Measurements from ENCODE around the gene RTRAF. TPM values are rescaled to one million over a fixed set of nuclear protein-coding genes. Genes with fewer than 3 reads are reported as not detected.

RTRAF gene
- total RNA-seq, 1 donor from 2014 or later: 178 TPM

- Mint-ChIP-seq H3K27me3 (ENCODE audit: unreplicated experiment) (no peaks in the 10 kb centered on the region), H3K4me3 (ENCODE audit: unreplicated experiment) (no peak overlapping the region), H3K36me3 (ENCODE audit: unreplicated experiment) (peaks cover 5% of the 10 kb centered on the region), H3K4me1 (ENCODE audit: low read depth, unreplicated experiment) (peaks cover 1% of the 10 kb centered on the region), H3K27ac (ENCODE audit: unreplicated experiment) (no peak overlapping the region), H3K9me3 (ENCODE audit: unreplicated experiment) (peaks cover 2% of the 10 kb centered on the region)
- no peak for DNase-seq
- TF ChIP-seq, protein P1, sequence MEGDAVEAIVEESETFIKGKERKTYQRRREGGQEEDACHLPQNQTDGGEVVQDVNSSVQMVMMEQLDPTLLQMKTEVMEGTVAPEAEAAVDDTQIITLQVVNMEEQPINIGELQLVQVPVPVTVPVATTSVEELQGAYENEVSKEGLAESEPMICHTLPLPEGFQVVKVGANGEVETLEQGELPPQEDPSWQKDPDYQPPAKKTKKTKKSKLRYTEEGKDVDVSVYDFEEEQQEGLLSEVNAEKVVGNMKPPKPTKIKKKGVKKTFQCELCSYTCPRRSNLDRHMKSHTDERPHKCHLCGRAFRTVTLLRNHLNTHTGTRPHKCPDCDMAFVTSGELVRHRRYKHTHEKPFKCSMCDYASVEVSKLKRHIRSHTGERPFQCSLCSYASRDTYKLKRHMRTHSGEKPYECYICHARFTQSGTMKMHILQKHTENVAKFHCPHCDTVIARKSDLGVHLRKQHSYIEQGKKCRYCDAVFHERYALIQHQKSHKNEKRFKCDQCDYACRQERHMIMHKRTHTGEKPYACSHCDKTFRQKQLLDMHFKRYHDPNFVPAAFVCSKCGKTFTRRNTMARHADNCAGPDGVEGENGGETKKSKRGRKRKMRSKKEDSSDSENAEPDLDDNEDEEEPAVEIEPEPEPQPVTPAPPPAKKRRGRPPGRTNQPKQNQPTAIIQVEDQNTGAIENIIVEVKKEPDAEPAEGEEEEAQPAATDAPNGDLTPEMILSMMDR (IDR thresholded peaks at IDR 0.05; ENCODE audit: partially characterized antibody, unreplicated experiment): no peak
Measured at GRCh38 chr14:51972566-51972965, 16.8 kb upstream of the RTRAF start.

DNA sequence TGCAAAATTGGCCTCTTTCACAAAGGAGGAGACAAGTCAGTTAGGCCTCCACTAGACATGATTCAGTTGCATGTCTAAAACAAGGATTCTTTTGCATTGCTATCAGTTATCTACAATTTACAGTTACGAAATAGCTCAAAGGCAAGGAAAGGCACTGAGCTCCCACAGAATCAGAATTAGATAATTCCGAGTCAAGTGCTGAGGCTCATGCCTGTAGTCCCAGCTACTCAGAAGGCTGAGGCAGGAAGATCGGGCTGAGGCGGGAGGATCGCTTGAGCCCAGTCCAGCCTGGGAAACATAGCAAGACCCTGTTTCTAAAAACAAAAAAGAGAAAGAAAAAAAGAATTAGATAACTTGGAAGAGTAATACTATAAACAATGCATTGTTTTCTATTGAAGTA, 12.3 kb upstream of the RTRAF start:
- Mint-ChIP-seq H3K4me3 (ENCODE audit: unreplicated experiment) (no peak overlapping the region), H3K36me3 (ENCODE audit: unreplicated experiment) (peaks cover 5% of the 10 kb centered on the region), H3K9me3 (ENCODE audit: unreplicated experiment) (no peaks in the 10 kb centered on the region), H3K27me3 (ENCODE audit: unreplicated experiment) (peaks cover 2% of the 10 kb centered on the region), H3K27ac (ENCODE audit: unreplicated experiment) (no peak overlapping the region), H3K4me1 (ENCODE audit: low read depth, unreplicated experiment) (no peaks in the 10 kb centered on the region)
- no peak for DNase-seq
- TF ChIP-seq, protein P1 (IDR thresholded peaks at IDR 0.05; ENCODE audit: partially characterized antibody, unreplicated experiment): no peak

- H3K9me3 Mint-ChIP-seq (ENCODE audit: unreplicated experiment): no peaks in the 10 kb centered on the region
- no peak overlapping the region for H3K4me3 Mint-ChIP-seq (ENCODE audit: unreplicated experiment)
- H3K27me3 Mint-ChIP-seq (ENCODE audit: unreplicated experiment): peaks cover 2% of the 10 kb centered on the region
- no peaks in the 10 kb centered on the region for H3K36me3 Mint-ChIP-seq (ENCODE audit: unreplicated experiment)
- TF ChIP-seq, protein P1 (IDR thresholded peaks at IDR 0.05; ENCODE audit: partially characterized antibody, unreplicated experiment): no peak
- peaks cover 6% of the 10 kb centered on the region for H3K4me1 Mint-ChIP-seq (ENCODE audit: low read depth, unreplicated experiment)
- no peak for DNase-seq
- no peak overlapping the region for H3K27ac Mint-ChIP-seq (ENCODE audit: unreplicated experiment)
Measured at GRCh38 chr14:51978681-51979085, 10.7 kb upstream of the RTRAF start.

GRCh38 chr14:51979088-51979709, 10.1 kb upstream of the RTRAF start:
- TF ChIP-seq, protein P1 (IDR thresholded peaks at IDR 0.05; ENCODE audit: partially characterized antibody, unreplicated experiment): peak; percentile 94
- Mint-ChIP-seq H3K27me3 (ENCODE audit: unreplicated experiment) (peaks cover 2% of the 10 kb centered on the region), H3K36me3 (ENCODE audit: unreplicated experiment) (no peaks in the 10 kb centered on the region)

GRCh38 chr14:51981218-51981854, 8.0 kb upstream of the RTRAF start:
- Mint-ChIP-seq H3K27ac (ENCODE audit: unreplicated experiment) (no peak overlapping the region), H3K27me3 (ENCODE audit: unreplicated experiment) (peaks cover 3% of the 10 kb centered on the region), H3K4me1 (ENCODE audit: low read depth, unreplicated experiment) (peaks cover 6% of the 10 kb centered on the region), H3K4me3 (ENCODE audit: unreplicated experiment) (no peak overlapping the region), H3K36me3 (ENCODE audit: unreplicated experiment) (no peaks in the 10 kb centered on the region), H3K9me3 (ENCODE audit: unreplicated experiment) (no peaks in the 10 kb centered on the region)
- DNase-seq: no peak
- TF ChIP-seq, protein P1 (IDR thresholded peaks at IDR 0.05; ENCODE audit: partially characterized antibody, unreplicated experiment): no peak

More at GRCh38 chr14:51979088-51979709, 10.1 kb upstream of the RTRAF start:
- peak; percentile 93 for DNase-seq
- Mint-ChIP-seq H3K4me1 (ENCODE audit: low read depth, unreplicated experiment) (peaks cover 6% of the 10 kb centered on the region), H3K9me3 (ENCODE audit: unreplicated experiment) (no peaks in the 10 kb centered on the region), H3K27ac (ENCODE audit: unreplicated experiment) (no peak overlapping the region), H3K4me3 (ENCODE audit: unreplicated experiment) (no peak overlapping the region)

Measured in glutamatergic neuron (in vitro differentiated cells).